SH-SY5Y (cell line): ENCODE data around the gene RNASE4.

Experiments used
- GATA2 ChIP-seq: IDR thresholded peaks from 2 replicates; pipeline ENCODE4 v1.6.1; 2011; ENCODE audit warnings: mild to moderate bottlenecking, low read depth, low read length
- GATA3 ChIP-seq: IDR thresholded peaks from 2 replicates; pipeline ENCODE4 v1.6.1; 2011; ENCODE audit warnings: low read depth, mild to moderate bottlenecking, low read length, moderate library complexity

The RNASE4 gene

GRCh38 chr14:20683891-20684661, at the start of gene RNASE4:
Gene RNASE4 (plus strand): TSS chr14:20684560. CDS start chr14:20699372, 14,812 bp downstream.
- TF ChIP-seq GATA3 (no peak), GATA2 (no peak)

- no peak for TF ChIP-seq GATA2
These were observed 42.8 kb upstream of the RNASE4 start, which contains the start of gene OR6S1 for GRCh38 chr14:20641591-20641990. Gene OR6S1 (minus strand): TSS chr14:20641691. CDS start chr14:20641691, 0 bp downstream.

GRCh38 chr14:20642182-20642581, 42.2 kb upstream of the RNASE4 start:
- TF ChIP-seq GATA2 (no peak), GATA3 (no peak)

- TF ChIP-seq GATA3 (no peak), GATA2 (no peak)
These were observed 39.8 kb upstream of the RNASE4 start for GRCh38 chr14:20644520-20644919.

- TF ChIP-seq GATA3 = no peak
- TF ChIP-seq GATA2 = no peak
These were observed 38.9 kb upstream of the RNASE4 start for GRCh38 chr14:20645481-20645880.

GRCh38 chr14:20652996-20653975, 31.1 kb upstream of the RNASE4 start:
- no peak for TF ChIP-seq GATA3
- TF ChIP-seq GATA2 = no peak

- TF ChIP-seq GATA3 (no peak), GATA2 (no peak)
These were observed 28.5 kb upstream of the RNASE4 start for GRCh38 chr14:20655851-20656250.

GRCh38 chr14:20656274-20656673, 28.1 kb upstream of the RNASE4 start:
- TF ChIP-seq GATA3 = no peak
- no peak for TF ChIP-seq GATA2

GRCh38 chr14:20657216-20658211, 26.8 kb upstream of the RNASE4 start:
- TF ChIP-seq GATA2 = no peak
- no peak for TF ChIP-seq GATA3

GRCh38 chr14:20658246-20658645, 26.1 kb upstream of the RNASE4 start:
- no peak for TF ChIP-seq GATA3
- no peak for TF ChIP-seq GATA2

- TF ChIP-seq GATA3 (no peak), GATA2 (no peak)
These were observed 25.0 kb upstream of the RNASE4 start for GRCh38 chr14:20659336-20659735.

GRCh38 chr14:20659813-20660395, 24.5 kb upstream of the RNASE4 start:
- no peak for TF ChIP-seq GATA2
- no peak for TF ChIP-seq GATA3

GRCh38 chr14:20661197-20661596, 23.2 kb upstream of the RNASE4 start:
- TF ChIP-seq GATA3 = no peak
- TF ChIP-seq GATA2 = no peak
